GM12864 (cell line): ENCODE results near the gene ATF7IP2.
"Not testable (repeated sequence)": the region's sequence is repeated elsewhere in the genome, so short reads cannot be mapped to it uniquely, and the experiment has no call there.

Experiments used
- DNase-seq: peaks from one replicate; pipeline ENCODE4 v3.0.0-alpha.2; 2011; ENCODE audit warnings: low read depth
- H3K4me3 ChIP-seq: 2 replicates; pipeline ENCODE4 v1.5.1; 2011; ENCODE audit warnings: mild to moderate bottlenecking, low read depth, low read length, control low read depth
- TF ChIP-seq, protein P1 (sequence below): IDR thresholded peaks from 2 replicates; pipeline ENCODE4 v1.5.1; 2011; ENCODE audit warnings: low read depth, mild to moderate bottlenecking, moderate library complexity, low read length, control low read depth, inconsistent platforms; ENCODE audit errors: missing control alignments

Gene ATF7IP2

DNA sequence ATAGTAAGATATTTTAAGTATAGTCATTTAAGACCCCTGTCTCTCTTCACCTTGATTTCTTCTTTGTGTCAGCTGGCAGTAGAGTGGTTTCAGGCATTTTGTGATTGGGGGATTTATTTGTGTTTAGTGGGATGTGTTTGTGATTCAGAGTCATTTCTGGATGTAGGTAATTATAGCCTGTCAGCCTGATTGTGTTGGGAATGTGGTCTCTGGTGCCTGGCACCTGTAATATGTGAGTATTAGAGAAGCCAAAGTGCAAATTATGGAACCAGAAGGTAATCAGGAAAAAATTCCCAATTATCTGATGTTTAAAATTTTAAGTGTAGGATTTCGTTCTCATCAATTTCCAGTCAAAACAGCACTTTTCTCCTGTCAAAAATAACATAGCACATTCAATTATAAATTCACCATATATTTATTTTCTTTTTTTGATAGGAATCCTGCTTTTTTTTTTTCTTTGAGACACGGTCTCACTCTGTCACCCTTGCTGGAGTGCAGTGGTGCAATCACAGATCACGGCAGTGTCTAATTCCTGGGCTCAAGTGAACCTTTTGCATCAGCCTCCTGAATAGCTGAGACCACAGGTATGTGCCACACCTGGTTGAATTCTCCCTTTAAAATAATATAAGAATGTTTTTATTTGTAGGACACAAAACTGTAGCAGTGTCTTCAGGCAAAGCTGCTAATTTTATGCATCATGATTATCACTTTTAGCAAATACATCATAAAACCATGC is 42.7 kb downstream of the ATF7IP2 start:
- no peak for DNase-seq
- TF ChIP-seq, protein P1, sequence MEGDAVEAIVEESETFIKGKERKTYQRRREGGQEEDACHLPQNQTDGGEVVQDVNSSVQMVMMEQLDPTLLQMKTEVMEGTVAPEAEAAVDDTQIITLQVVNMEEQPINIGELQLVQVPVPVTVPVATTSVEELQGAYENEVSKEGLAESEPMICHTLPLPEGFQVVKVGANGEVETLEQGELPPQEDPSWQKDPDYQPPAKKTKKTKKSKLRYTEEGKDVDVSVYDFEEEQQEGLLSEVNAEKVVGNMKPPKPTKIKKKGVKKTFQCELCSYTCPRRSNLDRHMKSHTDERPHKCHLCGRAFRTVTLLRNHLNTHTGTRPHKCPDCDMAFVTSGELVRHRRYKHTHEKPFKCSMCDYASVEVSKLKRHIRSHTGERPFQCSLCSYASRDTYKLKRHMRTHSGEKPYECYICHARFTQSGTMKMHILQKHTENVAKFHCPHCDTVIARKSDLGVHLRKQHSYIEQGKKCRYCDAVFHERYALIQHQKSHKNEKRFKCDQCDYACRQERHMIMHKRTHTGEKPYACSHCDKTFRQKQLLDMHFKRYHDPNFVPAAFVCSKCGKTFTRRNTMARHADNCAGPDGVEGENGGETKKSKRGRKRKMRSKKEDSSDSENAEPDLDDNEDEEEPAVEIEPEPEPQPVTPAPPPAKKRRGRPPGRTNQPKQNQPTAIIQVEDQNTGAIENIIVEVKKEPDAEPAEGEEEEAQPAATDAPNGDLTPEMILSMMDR, result no peak
- no peak overlapping the region for H3K4me3 ChIP-seq

DNA sequence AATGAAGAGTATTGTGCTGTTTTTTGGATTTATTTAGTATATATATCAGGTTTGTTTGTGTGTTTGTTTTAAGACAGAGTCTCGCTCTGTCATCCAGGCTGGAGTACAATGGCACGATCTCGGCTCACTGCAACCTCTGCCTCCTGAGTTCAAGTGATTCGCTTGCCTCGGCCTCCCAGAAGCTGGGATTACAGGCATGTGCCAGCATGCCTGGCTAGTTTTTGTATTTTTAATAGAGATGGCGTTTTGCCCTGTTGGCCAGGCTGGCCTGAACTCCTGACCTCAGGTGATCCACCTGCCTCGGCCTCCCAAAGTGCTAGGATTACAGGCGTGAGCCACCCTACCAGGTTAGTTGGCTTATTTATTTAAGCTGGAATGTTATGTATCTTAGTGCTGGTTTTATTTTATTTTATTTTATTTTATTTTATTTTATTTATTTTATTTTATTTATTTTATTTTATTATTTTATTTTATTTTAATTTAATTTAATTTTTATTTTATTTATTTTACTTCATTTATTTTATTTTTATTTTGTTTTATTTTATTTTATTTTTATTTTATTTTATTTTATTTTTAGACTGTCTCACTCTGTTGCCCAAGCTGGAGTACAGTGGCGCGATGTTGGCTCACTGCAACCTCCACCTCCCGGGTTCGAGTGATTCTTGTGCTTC is 43.6 kb downstream of the ATF7IP2 start:
- not testable (repeated sequence) for H3K4me3 ChIP-seq, DNase-seq

DNA sequence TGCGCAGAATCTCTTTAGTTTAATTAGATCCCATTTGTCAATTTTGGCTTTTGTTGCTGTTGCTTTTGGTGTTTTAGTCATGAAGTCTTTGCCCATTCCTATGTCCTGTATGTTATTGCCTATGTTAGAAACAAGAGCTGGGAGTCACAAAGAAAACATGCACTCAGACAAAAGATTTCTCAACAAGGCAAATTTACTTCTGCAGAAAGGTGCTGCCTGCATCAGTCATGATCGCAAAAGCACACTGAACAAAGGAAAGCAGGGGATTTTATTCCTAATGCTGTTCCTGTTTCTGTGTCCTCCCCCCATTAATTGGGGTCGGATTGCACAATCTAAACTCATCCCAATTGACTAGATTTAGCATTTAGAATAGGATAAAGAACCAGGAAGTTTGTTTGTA is 55.9 kb downstream of the ATF7IP2 start:
- no peak for DNase-seq
- H3K4me3 ChIP-seq, result no peak overlapping the region
- TF ChIP-seq, protein P1, result no peak

DNA sequence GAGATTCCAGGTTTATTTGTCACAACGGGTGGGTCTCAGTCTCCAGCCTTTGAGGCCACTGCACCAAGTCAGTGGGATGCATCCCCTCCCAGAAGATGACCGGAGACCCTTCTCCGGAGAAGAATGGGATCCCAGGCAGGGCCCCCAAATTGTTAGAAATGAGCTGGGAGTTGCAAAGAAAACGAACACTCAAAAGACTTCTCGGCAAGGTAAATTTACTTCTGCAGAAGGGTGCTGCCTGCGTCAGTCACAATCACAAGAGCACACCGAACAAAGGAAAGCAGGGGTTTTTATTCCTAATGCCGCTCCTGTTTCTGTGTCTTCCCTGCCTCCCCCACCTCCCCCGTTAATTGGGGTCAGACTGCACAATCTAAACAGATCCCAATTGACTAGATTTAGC is 61.4 kb downstream of the ATF7IP2 start:
- TF ChIP-seq, protein P1, result no peak
- no peak for DNase-seq
- no peak overlapping the region for H3K4me3 ChIP-seq

DNA sequence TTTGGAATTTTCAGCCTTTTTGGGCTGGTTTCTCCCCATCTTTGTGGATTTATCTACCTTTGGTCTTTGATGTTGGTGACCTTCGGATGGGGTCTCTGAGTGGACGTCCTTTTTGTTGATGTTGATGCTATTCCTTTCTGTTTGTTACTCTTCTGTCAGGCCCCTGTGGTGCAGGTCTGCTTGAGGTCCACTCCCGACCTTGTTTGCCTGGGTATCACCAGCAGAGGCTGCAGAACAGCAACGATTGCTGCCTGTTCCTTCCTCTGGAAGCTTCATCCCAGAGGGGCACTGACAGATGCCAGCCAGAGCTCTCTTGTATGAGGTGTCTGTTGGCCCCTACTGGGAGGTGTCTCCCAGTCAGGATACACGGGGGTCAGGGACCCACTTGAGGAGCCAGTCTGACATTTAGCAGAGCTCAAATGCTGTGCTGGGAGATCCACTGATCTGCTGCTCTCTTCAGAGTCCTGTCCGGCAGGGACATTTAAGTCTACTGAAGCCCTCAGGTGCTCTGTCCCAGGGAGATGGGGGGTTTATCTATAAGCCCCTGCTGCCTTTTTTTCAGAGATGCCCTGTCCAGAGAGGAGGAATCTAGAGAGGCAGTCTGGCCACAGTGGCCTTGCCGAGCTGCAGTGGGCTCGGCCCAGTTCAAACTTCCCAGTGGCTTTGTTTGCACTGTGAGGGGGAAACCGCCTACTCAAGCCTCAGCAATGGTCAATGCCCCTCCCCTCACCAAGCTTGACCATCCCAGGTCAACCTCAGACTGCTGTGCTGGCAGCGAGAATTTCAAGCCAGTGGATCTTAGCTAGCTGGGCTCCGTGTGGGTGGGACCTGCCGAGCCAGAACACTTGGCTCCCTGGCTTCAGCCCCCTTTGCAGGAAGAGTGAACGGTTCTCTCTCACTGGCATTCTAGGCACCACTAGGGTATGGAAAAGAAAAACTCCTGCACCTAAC is 66.6 kb downstream of the ATF7IP2 start:
- H3K4me3 ChIP-seq, DNase-seq: not testable (repeated sequence)

DNA sequence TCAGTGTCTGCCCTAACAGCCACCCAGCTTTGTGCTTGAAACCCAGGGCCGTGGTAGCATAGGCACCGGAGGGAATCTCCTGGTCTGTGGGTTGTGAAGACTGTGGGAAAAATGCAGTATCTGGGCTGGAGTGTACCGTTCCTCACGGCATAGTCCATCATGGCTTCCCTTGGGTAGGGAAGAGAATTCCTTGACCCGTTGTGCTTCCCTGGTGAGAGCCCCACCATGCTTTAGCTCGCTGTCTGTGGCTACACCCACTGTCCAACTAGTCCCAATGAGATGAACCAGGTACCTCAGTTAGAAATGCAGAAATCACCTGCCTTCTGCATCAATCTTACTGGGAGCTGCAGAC is 67.3 kb downstream of the ATF7IP2 start:
- TF ChIP-seq, protein P1, result no peak
- H3K4me3 ChIP-seq, result no peak overlapping the region
- no peak for DNase-seq

DNA sequence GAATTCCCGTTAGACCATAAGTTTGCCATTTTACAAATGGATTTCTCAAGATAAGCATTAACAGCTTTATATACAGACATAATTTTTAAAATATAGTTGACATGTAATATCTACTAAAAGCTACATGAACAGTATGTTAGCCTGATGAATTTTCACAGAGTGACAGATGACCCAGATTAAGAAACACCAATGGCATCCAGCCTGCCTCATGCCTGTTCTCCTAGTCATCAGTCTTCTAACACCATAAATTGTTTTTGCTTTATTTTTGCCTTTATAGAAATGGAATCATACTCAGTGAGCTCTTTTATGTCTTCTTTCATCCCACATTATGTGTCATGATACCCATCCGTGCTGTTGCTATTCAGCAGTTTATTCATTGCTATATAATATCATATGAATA is 80.0 kb downstream of the ATF7IP2 start:
- H3K4me3 ChIP-seq, result no peak overlapping the region
- TF ChIP-seq, protein P1, result no peak
- no peak for DNase-seq
